Mesothelial cell of epicardium (in vitro differentiated cells): ENCODE data around the gene COG8. TPM values are rescaled to one million over a fixed set of nuclear protein-coding genes. Genes with fewer than 3 reads are reported as not detected.

ENCODE experiments used
- DNase-seq, 2 experiments: peaks; one replicate each; pipeline ENCODE4 v3.0.0; 2021; ENCODE audit warnings: low spot score in 2 of 2; ENCODE audit not compliant: unreplicated experiment in 2 of 2
- H3K27ac Mint-ChIP-seq: 2 replicates; pipeline ENCODE4 v1.8.0; 2021; ENCODE audit warnings: mixed read lengths
- H3K27me3 Mint-ChIP-seq: 2 replicates; pipeline ENCODE4 v1.8.0; 2021; ENCODE audit warnings: low read depth, mixed read lengths
- H3K36me3 Mint-ChIP-seq: 2 replicates; pipeline ENCODE4 v1.8.0; 2021; ENCODE audit warnings: mixed read lengths
- H3K4me1 Mint-ChIP-seq: 2 replicates; pipeline ENCODE4 v1.8.0; 2021; ENCODE audit warnings: mixed read lengths
- H3K4me3 Mint-ChIP-seq: 2 replicates; pipeline ENCODE4 v1.8.0; 2021; ENCODE audit warnings: mild to moderate bottlenecking, moderate library complexity, mixed read lengths
- H3K9me3 Mint-ChIP-seq: 2 replicates; pipeline ENCODE4 v1.8.0; 2021; ENCODE audit warnings: mixed read lengths
- total RNA-seq: library from RNA; stranded (reverse); gene quantifications from 3 replicates; pipeline ENCODE4 v1.2.1, GENCODE V29; 2021
- TF ChIP-seq, protein P1 (sequence below): fragments of 200-600 bp; sonication (generic); IDR thresholded peaks from one replicate; pipeline ENCODE4 v1.5.0; 2021; ENCODE audit warnings: antibody characterized with exemption; ENCODE audit not compliant: unreplicated experiment

COG8 gene
- total RNA-seq, 1 donor from 2014 or later = 49.4 TPM

DNA sequence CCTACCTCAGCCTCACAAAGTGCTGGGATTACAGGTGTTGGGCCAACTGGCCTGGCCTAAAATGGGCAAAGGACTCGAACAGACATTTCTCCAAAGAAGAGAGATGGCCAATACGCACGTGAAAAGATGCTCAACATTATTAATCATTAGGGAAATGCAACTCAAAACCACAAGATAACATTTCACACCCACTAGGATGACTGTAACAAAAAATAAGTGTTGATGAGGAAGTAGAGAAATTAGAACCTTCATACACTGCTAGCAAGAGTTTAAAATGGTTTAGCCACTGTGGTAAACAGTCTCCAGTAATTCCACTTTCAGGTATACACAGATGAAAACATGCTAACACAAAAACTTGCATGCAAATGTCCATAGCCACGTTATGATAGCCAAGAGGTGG, 6.6 kb upstream of the COG8 start:
- Mint-ChIP-seq H3K27ac (no peak overlapping the region), H3K4me3 (no peak overlapping the region), H3K9me3 (no peaks in the 10 kb centered on the region), H3K36me3 (peaks cover 12% of the 10 kb centered on the region), H3K27me3 (no peaks in the 10 kb centered on the region), H3K4me1 (peaks cover 2% of the 10 kb centered on the region)
- no peak for DNase-seq
- TF ChIP-seq, protein P1, sequence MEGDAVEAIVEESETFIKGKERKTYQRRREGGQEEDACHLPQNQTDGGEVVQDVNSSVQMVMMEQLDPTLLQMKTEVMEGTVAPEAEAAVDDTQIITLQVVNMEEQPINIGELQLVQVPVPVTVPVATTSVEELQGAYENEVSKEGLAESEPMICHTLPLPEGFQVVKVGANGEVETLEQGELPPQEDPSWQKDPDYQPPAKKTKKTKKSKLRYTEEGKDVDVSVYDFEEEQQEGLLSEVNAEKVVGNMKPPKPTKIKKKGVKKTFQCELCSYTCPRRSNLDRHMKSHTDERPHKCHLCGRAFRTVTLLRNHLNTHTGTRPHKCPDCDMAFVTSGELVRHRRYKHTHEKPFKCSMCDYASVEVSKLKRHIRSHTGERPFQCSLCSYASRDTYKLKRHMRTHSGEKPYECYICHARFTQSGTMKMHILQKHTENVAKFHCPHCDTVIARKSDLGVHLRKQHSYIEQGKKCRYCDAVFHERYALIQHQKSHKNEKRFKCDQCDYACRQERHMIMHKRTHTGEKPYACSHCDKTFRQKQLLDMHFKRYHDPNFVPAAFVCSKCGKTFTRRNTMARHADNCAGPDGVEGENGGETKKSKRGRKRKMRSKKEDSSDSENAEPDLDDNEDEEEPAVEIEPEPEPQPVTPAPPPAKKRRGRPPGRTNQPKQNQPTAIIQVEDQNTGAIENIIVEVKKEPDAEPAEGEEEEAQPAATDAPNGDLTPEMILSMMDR = no peak

- H3K27ac Mint-ChIP-seq = no peak overlapping the region
- DNase-seq = no peak
- H3K36me3 Mint-ChIP-seq = peaks cover 12% of the 10 kb centered on the region
- H3K4me1 Mint-ChIP-seq = peaks cover 11% of the 10 kb centered on the region
- no peaks in the 10 kb centered on the region for H3K9me3 Mint-ChIP-seq
- no peaks in the 10 kb centered on the region for H3K27me3 Mint-ChIP-seq
- TF ChIP-seq, protein P1 = no peak
- H3K4me3 Mint-ChIP-seq = no peak overlapping the region
These were observed 4.8 kb upstream of the COG8 start for GRCh38 chr16:69344171-69344570.

DNA sequence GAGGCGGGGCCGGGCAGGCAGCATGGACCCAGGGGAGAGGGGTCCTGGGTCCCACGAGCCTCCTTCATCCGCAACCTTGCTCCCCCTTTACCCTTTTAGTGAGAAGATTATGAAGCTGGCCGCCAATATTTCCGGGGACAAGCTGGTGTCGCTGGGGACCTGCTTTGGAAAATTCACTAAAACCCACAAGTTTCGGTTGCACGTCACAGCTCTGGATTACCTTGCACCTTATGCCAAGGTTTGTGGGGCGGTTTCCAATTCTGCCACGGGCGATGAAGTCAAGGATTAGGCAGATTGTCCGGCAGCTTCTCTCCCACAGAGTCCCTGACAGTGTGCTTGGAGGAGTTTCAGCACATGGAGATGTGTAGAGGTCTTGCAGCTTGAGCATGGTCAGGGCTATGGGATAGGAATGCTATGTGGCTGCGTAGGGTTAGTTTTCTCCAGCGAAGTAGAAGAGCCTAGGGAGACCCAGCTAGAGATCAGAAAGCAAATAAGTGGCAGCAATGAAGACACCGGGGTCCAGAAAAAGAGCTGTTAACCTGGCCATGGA, 806 bp upstream of the COG8 start:
- DNase-seq = no peak
- H3K9me3 Mint-ChIP-seq = no peaks in the 10 kb centered on the region
- H3K4me1 Mint-ChIP-seq = peaks cover 23% of the 10 kb centered on the region
- TF ChIP-seq, protein P1 = no peak
- peak overlapping the region; percentile 98 for H3K27ac Mint-ChIP-seq
- peaks cover 9% of the 10 kb centered on the region for H3K36me3 Mint-ChIP-seq
- H3K4me3 Mint-ChIP-seq = peak overlapping the region; percentile 97
- no peaks in the 10 kb centered on the region for H3K27me3 Mint-ChIP-seq

- H3K36me3 Mint-ChIP-seq = peaks cover 20% of the 10 kb centered on the region
These were observed 641 bp downstream of the COG8 start for GRCh38 chr16:69338557-69339288.

GRCh38 chr16:69334696-69335095, 4.7 kb downstream of the COG8 start:
- Mint-ChIP-seq H3K36me3 (peaks cover 26% of the 10 kb centered on the region), H3K27ac (no peak overlapping the region), H3K4me3 (no peak overlapping the region), H3K27me3 (no peaks in the 10 kb centered on the region), H3K9me3 (no peaks in the 10 kb centered on the region), H3K4me1 (peaks cover 15% of the 10 kb centered on the region)
- DNase-seq = no peak
- TF ChIP-seq, protein P1 = no peak

More at GRCh38 chr16:69338557-69339288, 641 bp downstream of the COG8 start:
- Mint-ChIP-seq H3K27ac (peak overlapping the region; percentile 94), H3K4me1 (peaks cover 23% of the 10 kb centered on the region), H3K4me3 (peak overlapping the region; percentile 97), H3K27me3 (no peaks in the 10 kb centered on the region), H3K9me3 (no peaks in the 10 kb centered on the region)
- TF ChIP-seq, protein P1 = no peak
- DNase-seq = no peak
